Testis (tissue), 3 donors: ENCODE measurements around the gene GOT1. TPM values are rescaled to one million over a fixed set of nuclear protein-coding genes. Genes with fewer than 3 reads are reported as not detected.

Source experiments
- DNase-seq: peaks from one replicate; pipeline ENCODE4 v3.0.0-alpha.2; 2019
- H3K27ac ChIP-seq, 2 donors: fragments of 200-600 bp; sonication (generic); one replicate each; pipeline ENCODE4 v1.5.1; 2019
- H3K27me3 ChIP-seq: fragments of 200-600 bp; sonication (generic); one replicate; pipeline ENCODE4 v1.5.1; 2019
- H3K36me3 ChIP-seq: fragments of 200-600 bp; sonication (generic); one replicate; pipeline ENCODE4 v1.5.1; 2017; ENCODE audit warnings: low read depth; ENCODE audit errors: missing control alignments
- H3K4me1 ChIP-seq: fragments of 200-600 bp; sonication (generic); one replicate; pipeline ENCODE4 v1.5.1; 2019
- H3K4me3 ChIP-seq, 2 donors: fragments of 200-600 bp; sonication (generic); one replicate each; pipeline ENCODE4 v1.5.1; 2017 to 2019
- H3K9me3 ChIP-seq: fragments of 200-600 bp; sonication (generic); one replicate; pipeline ENCODE4 v1.5.1; 2017
- POLR2A ChIP-seq: fragments of 450-650 bp; IDR thresholded peaks from one replicate; pipeline ENCODE4 v1.6.1; 2017; ENCODE audit warnings: antibody characterized with exemption, mild to moderate bottlenecking, moderate library complexity
- WGBS, 2 donors: methylation state at CpG; one replicate each; pipeline ENCODE4 v1.1.5; 2018; 5-methylcytosine and 5-hydroxymethylcytosine counted together
- intact Hi-C: fragments of 100-400 bp; cut with DNase I; formaldehyde crosslinking; loops from one replicate; pipeline ENCODE4 v1.15.1; 2023; ENCODE audit warnings: low total_unique reads
- polyA plus RNA-seq: library from polyadenylated mRNA; stranded (reverse); fragments of 350-450 nt; fragmentation: Illumina TruSeq; extraction: RNeasy Lipid Tissue Mini Kit (QIAGEN cat#74804); gene quantifications from one replicate; pipeline ENCODE4 v1.2.3, GENCODE V29; 2014; ENCODE audit warnings: low read depth, low replicate concordance; ENCODE audit not compliant: insufficient read depth
- total RNA-seq, 2 donors: library from RNA; depleted of rRNA; stranded (reverse); fragments of >200 nt; gene quantifications; one replicate each; pipeline ENCODE4 v1.2.3, GENCODE V29; 2016
- TF ChIP-seq, protein P1 (sequence below), 3 experiments: fragments of 450-650 bp in 2 of 3; fragments of 200-600 bp in 1 of 3; sonication (generic) in 1 of 3; IDR thresholded peaks; one replicate each; pipeline ENCODE4 v1.5.1; 2016 to 2019; ENCODE audit warnings: antibody characterized with exemption in 3 of 3, mild to moderate bottlenecking in 2 of 3, moderate library complexity in 1 of 3

Gene GOT1
- total and polyA plus RNA-seq, 3 donors from 2014 or later: 34.3 to 121 (median 38.3) TPM

GRCh38 chr10:99396471-99396870 is 34.0 kb downstream of the GOT1 start:
- Histone ChIP-seq H3K4me3 (no peak overlapping the region), H3K27me3 (no peaks in the 10 kb centered on the region), H3K9me3 (no peaks in the 10 kb centered on the region), H3K27ac (no peak overlapping the region), H3K4me1 (peaks cover 4% of the 10 kb centered on the region), H3K36me3 (no peaks in the 10 kb centered on the region)
- TF ChIP-seq POLR2A: no peak
- TF ChIP-seq, protein P1, sequence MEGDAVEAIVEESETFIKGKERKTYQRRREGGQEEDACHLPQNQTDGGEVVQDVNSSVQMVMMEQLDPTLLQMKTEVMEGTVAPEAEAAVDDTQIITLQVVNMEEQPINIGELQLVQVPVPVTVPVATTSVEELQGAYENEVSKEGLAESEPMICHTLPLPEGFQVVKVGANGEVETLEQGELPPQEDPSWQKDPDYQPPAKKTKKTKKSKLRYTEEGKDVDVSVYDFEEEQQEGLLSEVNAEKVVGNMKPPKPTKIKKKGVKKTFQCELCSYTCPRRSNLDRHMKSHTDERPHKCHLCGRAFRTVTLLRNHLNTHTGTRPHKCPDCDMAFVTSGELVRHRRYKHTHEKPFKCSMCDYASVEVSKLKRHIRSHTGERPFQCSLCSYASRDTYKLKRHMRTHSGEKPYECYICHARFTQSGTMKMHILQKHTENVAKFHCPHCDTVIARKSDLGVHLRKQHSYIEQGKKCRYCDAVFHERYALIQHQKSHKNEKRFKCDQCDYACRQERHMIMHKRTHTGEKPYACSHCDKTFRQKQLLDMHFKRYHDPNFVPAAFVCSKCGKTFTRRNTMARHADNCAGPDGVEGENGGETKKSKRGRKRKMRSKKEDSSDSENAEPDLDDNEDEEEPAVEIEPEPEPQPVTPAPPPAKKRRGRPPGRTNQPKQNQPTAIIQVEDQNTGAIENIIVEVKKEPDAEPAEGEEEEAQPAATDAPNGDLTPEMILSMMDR (IDR thresholded peaks at IDR 0.05): no peak
- WGBS, 2 donors: 80 to 82% methylated on average over 3 of the region's 3 CpGs
- intact Hi-C loops: no loop called here
- no peak for DNase-seq

DNA sequence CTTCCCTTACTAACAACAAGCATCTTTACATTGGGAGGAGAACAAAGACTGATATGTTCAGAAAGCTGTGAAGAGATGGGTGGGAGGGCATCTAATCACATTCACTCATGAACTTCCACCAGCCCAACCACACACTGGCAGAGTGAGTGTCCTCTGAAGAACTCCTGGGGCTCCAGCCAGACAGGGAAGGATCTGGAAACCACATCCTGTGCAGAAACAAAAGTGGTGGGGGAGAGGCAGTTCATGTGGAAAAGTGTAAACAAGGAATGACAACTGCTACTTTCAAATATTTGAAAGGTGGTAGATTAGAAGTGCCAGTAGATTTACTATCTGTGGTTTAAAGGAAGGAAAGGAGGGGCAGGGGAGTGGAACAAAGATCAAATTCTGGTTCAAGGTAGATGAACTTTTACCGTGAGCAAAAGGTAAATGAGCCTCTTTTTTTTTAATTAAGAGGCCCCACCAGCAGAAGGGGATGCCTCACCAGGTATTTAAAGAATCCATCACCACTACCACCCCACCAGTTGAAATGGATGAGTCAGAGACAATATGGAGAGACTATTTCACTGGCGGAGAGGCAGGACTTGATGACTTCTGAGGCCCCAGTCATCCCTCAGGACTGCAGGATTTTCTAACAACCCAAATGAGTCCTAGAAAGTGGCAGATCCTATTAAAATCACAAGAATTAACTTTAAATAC is 34.5 kb downstream of the GOT1 start:
- Histone ChIP-seq H3K4me3 (no peak overlapping the region), H3K27ac (no peak overlapping the region), H3K27me3 (no peaks in the 10 kb centered on the region), H3K9me3 (no peaks in the 10 kb centered on the region), H3K36me3 (no peaks in the 10 kb centered on the region), H3K4me1 (peaks cover 4% of the 10 kb centered on the region)
- TF ChIP-seq, protein P1 (IDR thresholded peaks at IDR 0.05): no peak
- no peak for TF ChIP-seq POLR2A
- DNase-seq: peak; percentile 21
- 62 to 78% methylated on average over 2 of the region's 2 CpGs for WGBS, 2 donors
- intact Hi-C loops: no loop called here

DNA sequence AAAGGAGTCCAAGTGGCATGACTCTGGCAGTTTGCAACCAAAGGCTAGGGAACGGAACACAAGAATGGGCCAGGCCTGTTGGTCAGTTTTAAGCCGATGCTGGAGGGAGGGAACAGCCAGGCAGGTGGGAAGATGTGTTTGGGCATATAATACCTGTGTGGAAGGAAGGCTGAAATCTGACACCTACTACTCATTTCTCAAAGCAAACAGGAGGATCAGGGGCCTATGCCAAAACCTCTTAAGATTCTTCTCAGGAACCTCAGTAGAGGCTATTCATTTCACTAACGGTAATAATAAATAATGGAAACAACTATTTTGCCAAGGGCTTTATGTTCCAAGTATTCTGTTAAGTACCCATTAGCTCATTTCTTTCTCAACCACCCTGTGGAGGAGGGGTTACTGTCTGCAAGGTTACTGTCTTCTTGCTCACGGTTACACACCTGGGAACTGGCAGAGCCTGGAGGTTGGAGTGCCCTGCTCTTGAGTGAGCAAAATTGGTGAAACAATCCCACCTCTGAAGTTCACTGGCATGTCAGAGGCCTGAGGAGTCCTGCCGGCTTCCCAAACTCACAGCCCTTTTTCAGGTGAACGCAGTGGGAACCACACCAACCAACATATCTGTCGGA is 35.5 kb downstream of the GOT1 start:
- intact Hi-C loops: no loop called here
- Histone ChIP-seq H3K4me1 (peaks cover 4% of the 10 kb centered on the region), H3K27ac (no peak overlapping the region), H3K27me3 (no peaks in the 10 kb centered on the region), H3K9me3 (no peaks in the 10 kb centered on the region), H3K36me3 (no peaks in the 10 kb centered on the region), H3K4me3 (no peak overlapping the region)
- no peak for DNase-seq
- TF ChIP-seq POLR2A: no peak
- TF ChIP-seq, protein P1 (IDR thresholded peaks at IDR 0.05): no peak
- WGBS, 2 donors: 83 to 85% methylated on average over 7 of the region's 7 CpGs

GRCh38 chr10:99394256-99394655 is 36.2 kb downstream of the GOT1 start:
- intact Hi-C loops: no loop called here
- no peak for DNase-seq
- H3K36me3 ChIP-seq: no peaks in the 10 kb centered on the region
- H3K4me3 ChIP-seq: no peak overlapping the region
- TF ChIP-seq POLR2A: no peak
- TF ChIP-seq, protein P1 (IDR thresholded peaks at IDR 0.05): no peak
- WGBS, 2 donors: 75 to 90% methylated on average over 8 of the region's 8 CpGs
- H3K27me3 ChIP-seq: no peaks in the 10 kb centered on the region
- H3K27ac ChIP-seq: no peak overlapping the region
- H3K9me3 ChIP-seq: no peaks in the 10 kb centered on the region
- peaks cover 4% of the 10 kb centered on the region for H3K4me1 ChIP-seq
